GM23248 (cell line): Measurements from ENCODE around the gene ASIC4. TPM values are rescaled to one million over a fixed set of nuclear protein-coding genes. Genes with fewer than 3 reads are reported as not detected.
A peak's percentile ranks its signal among the peaks of the same experiment; 100 is the strongest.

Experiments
- DNase-seq: peaks from one replicate; pipeline ENCODE4 v3.0.0-alpha.2; 2015
- H2AFZ ChIP-seq: fragments of 200-600 bp; sonication (generic); 2 replicates; pipeline ENCODE4 v1.6.1; 2016; ENCODE audit warnings: antibody characterized with exemption
- H3F3A ChIP-seq: fragments of 200-600 bp; sonication (generic); 2 replicates; pipeline ENCODE4 v1.6.1; 2016; ENCODE audit warnings: mild to moderate bottlenecking, antibody characterized with exemption, mixed run types; ENCODE audit not compliant: insufficient read depth
- H3K27ac ChIP-seq: fragments of 200-600 bp; sonication (generic); 2 replicates; pipeline ENCODE4 v1.5.1; 2016; ENCODE audit warnings: mild to moderate bottlenecking
- H3K27me3 ChIP-seq: fragments of 200-600 bp; sonication (generic); replicated peaks from 2 replicates; pipeline ENCODE4 v1.6.1; 2016; ENCODE audit warnings: mild to moderate bottlenecking; ENCODE audit not compliant: insufficient read depth
- H3K36me3 ChIP-seq: fragments of 200-600 bp; sonication (generic); 2 replicates; pipeline ENCODE4 v1.6.1; 2016; ENCODE audit warnings: low read depth, mild to moderate bottlenecking
- H3K4me1 ChIP-seq: fragments of 200-600 bp; sonication (generic); 2 replicates; pipeline ENCODE4 v1.6.1; 2016; ENCODE audit warnings: mild to moderate bottlenecking; ENCODE audit not compliant: insufficient read depth
- H3K4me2 ChIP-seq: fragments of 200-600 bp; sonication (generic); one replicate; pipeline ENCODE4 v1.6.1; 2016; ENCODE audit warnings: mild to moderate bottlenecking; ENCODE audit not compliant: unreplicated experiment
- H3K4me3 ChIP-seq: fragments of 200-600 bp; sonication (generic); 2 replicates; pipeline ENCODE4 v1.5.1; 2016; ENCODE audit warnings: mild to moderate bottlenecking
- H3K79me2 ChIP-seq: fragments of 200-600 bp; sonication (generic); 2 replicates; pipeline ENCODE4 v1.6.1; 2016; ENCODE audit warnings: mild to moderate bottlenecking; ENCODE audit not compliant: insufficient read depth
- H3K9ac ChIP-seq: fragments of 200-600 bp; sonication (generic); 2 replicates; pipeline ENCODE4 v1.6.1; 2016; ENCODE audit warnings: mild to moderate bottlenecking
- H3K9me2 ChIP-seq: fragments of 200-600 bp; sonication (generic); 2 replicates; pipeline ENCODE4 v1.6.1; 2016; ENCODE audit warnings: mixed run types, mild to moderate bottlenecking, moderate library complexity; ENCODE audit not compliant: insufficient read depth
- H3K9me3 ChIP-seq: fragments of 200-600 bp; sonication (generic); one replicate; pipeline ENCODE4 v1.6.1; 2017; ENCODE audit warnings: low read depth
- H4K20me1 ChIP-seq: fragments of 200-600 bp; sonication (generic); 2 replicates; pipeline ENCODE4 v1.6.0; 2016; ENCODE audit not compliant: insufficient read depth
- EZH2 ChIP-seq: fragments of 200-600 bp; sonication (generic); IDR thresholded peaks from 2 replicates; pipeline ENCODE4 v1.6.1; 2018; ENCODE audit warnings: antibody characterized with exemption, mild to moderate bottlenecking; ENCODE audit not compliant: insufficient read depth, poor library complexity, severe bottlenecking
- EZH2phosphoT487 ChIP-seq: fragments of 200-600 bp; sonication (generic); IDR thresholded peaks from 2 replicates; pipeline ENCODE4 v1.6.1; 2018; ENCODE audit warnings: antibody characterized with exemption, moderate library complexity, mild to moderate bottlenecking, low read depth; ENCODE audit not compliant: insufficient read depth
- WGBS, 2 experiments: methylation state at CpG; one replicate each; pipeline ENCODE4 v1.1.6; 2015 to 2017; ENCODE audit warnings: low lambda C conversion rate in 2 of 2, low coverage in 1 of 2; ENCODE audit errors: missing lambda C conversion rate in 2 of 2; 5-methylcytosine and 5-hydroxymethylcytosine counted together
- in situ Hi-C: fragments of 300-500 bp; cut with MboI; formaldehyde crosslinking; loops from 2 replicates; pipeline ENCODE4 v1.15.0; 2020
- polyA plus RNA-seq: library from polyadenylated mRNA; unstranded; fragments of >200 nt; fragmentation: Nextera tagmentation; extraction: Ambion mirVana; gene quantifications from 2 replicates; pipeline ENCODE4 v1.2.1, GENCODE V29; 2016
- total RNA-seq: library from RNA; depleted of rRNA; stranded (reverse); fragments of >200 nt; shearing (Covaris generic); gene quantifications from 2 replicates; pipeline ENCODE4 v1.2.3, GENCODE V29; 2014

ASIC4 gene
- total and polyA plus RNA-seq, 2 experiments from 2014 or later = 0.43 TPM; not detected in 1

- Histone ChIP-seq H3K79me2 (peaks cover 35% of the 10 kb centered on the region), H3K9me3 (no peaks in the 10 kb centered on the region), H2AFZ (peak within 1 kb of the TSS; percentile 76), H3F3A (peaks cover 9% of the 10 kb centered on the region), H3K4me2 (peak within 1 kb of the TSS; percentile 85), H3K36me3 (peaks cover 11% of the 10 kb centered on the region; the same call in 1 of the 2 replicates), H3K27me3 (no peaks in the 10 kb centered on the region), H3K9ac (peak within 1 kb of the TSS; percentile 83), H3K27ac (peak within 1 kb of the TSS; percentile 76), H3K4me1 (no peaks in the 10 kb centered on the region), H3K4me3 (peak within 1 kb of the TSS; percentile 80), H4K20me1 (no peaks in the 10 kb centered on the region), H3K9me2 (no peaks in the 10 kb centered on the region)
- in situ Hi-C loops = no loop called here
- DNase-seq = peak; percentile 98
- 1 to 4% methylated on average over 43 to 65 of the region's 75 CpGs for WGBS, 2 experiments
- TF ChIP-seq EZH2 (no peak), EZH2phosphoT487 (no peak)
Observed at GRCh38 chr2:219543596-219544358, 29.5 kb downstream of the ASIC4 start, which contains the start of the genes CHPF and TMEM198. Gene CHPF, minus strand, starts transcription at chr2:219543809. Its CDS starts 271 bp downstream, at chr2:219543538. Gene TMEM198, plus strand, starts transcription at chr2:219544028. Its CDS starts 700 bp downstream, at chr2:219544728.

GRCh38 chr2:219544567-219544966, 30.3 kb downstream of the ASIC4 start:
- Histone ChIP-seq H3K4me3 (peak overlapping the region; percentile 80), H3K9me3 (no peaks in the 10 kb centered on the region), H3K79me2 (peaks cover 30% of the 10 kb centered on the region), H3K9me2 (no peaks in the 10 kb centered on the region), H3K27me3 (no peaks in the 10 kb centered on the region), H3K27ac (no peak overlapping the region), H3K9ac (no peak overlapping the region), H4K20me1 (no peaks in the 10 kb centered on the region), H2AFZ (no peak overlapping the region), H3F3A (peaks cover 9% of the 10 kb centered on the region), H3K36me3 (peaks cover 11% of the 10 kb centered on the region; the same call in 1 of the 2 replicates), H3K4me1 (no peaks in the 10 kb centered on the region), H3K4me2 (peak overlapping the region; percentile 85)
- WGBS, 2 experiments = 43 to 44% methylated on average over 9 of the region's 9 CpGs
- in situ Hi-C loops = no loop called here
- TF ChIP-seq EZH2phosphoT487 (no peak), EZH2 (no peak)
- DNase-seq = no peak

GRCh38 chr2:219545295-219545942, 31.1 kb downstream of the ASIC4 start:
- Histone ChIP-seq H3K9me3 (no peaks in the 10 kb centered on the region), H3K4me3 (no peak overlapping the region), H3K79me2 (peaks cover 23% of the 10 kb centered on the region), H3K9ac (no peak overlapping the region), H3K27me3 (no peaks in the 10 kb centered on the region), H3K9me2 (no peaks in the 10 kb centered on the region), H3K27ac (no peak overlapping the region), H3K36me3 (peaks cover 11% of the 10 kb centered on the region; the same call in 1 of the 2 replicates), H2AFZ (no peak overlapping the region), H3K4me1 (no peaks in the 10 kb centered on the region), H3K4me2 (no peak overlapping the region), H4K20me1 (no peaks in the 10 kb centered on the region), H3F3A (peaks cover 9% of the 10 kb centered on the region)
- in situ Hi-C loops = no loop called here
- no peak for TF ChIP-seq EZH2
- no peak for TF ChIP-seq EZH2phosphoT487
- 68 to 70% methylated on average over 3 of the region's 3 CpGs for WGBS, 2 experiments
- DNase-seq = no peak

GRCh38 chr2:219545943-219546352, 31.7 kb downstream of the ASIC4 start:
- DNase-seq = no peak
- Histone ChIP-seq H2AFZ (no peak overlapping the region), H3K27ac (no peak overlapping the region), H3F3A (peaks cover 9% of the 10 kb centered on the region), H3K9ac (no peak overlapping the region), H3K4me3 (no peak overlapping the region), H4K20me1 (no peaks in the 10 kb centered on the region), H3K9me2 (no peaks in the 10 kb centered on the region), H3K79me2 (peaks cover 18% of the 10 kb centered on the region), H3K9me3 (no peaks in the 10 kb centered on the region), H3K27me3 (no peaks in the 10 kb centered on the region), H3K4me2 (no peak overlapping the region), H3K36me3 (peaks cover 6% of the 10 kb centered on the region; the same call in 1 of the 2 replicates), H3K4me1 (no peaks in the 10 kb centered on the region)
- in situ Hi-C loops = no loop called here
- 49 to 54% methylated on average over 3 to 4 of the region's 4 CpGs for WGBS, 2 experiments
- no peak for TF ChIP-seq EZH2
